A549 (cell line): ENCODE measurements around the gene IPO13.

Experiments
- BHLHE40 ChIP-seq: IDR thresholded peaks from 2 replicates; pipeline ENCODE4 v1.6.1; 2012; ENCODE audit warnings: low read depth, low read length, inconsistent platforms
- HDAC2 ChIP-seq: fragments of 200-600 bp; sonication (generic); IDR thresholded peaks from 2 replicates; pipeline ENCODE4 v1.6.1; 2016
- NPAS2 ChIP-seq: fragments of 250-450 bp; sonication (Bioruptor Pico); IDR thresholded peaks from 2 replicates; pipeline ENCODE4 v1.8.0; 2022; ENCODE audit warnings: mild to moderate bottlenecking, moderate library complexity, borderline replicate concordance
- POLR2A ChIP-seq: IDR thresholded peaks from 2 replicates; pipeline ENCODE4 v1.6.1; 2012; ENCODE audit warnings: mild to moderate bottlenecking, low read length
- RAD21 ChIP-seq, 2 experiments: fragments of >200 bp in 1 of 2; sonication (Bioruptor Twin) in 1 of 2; formaldehyde crosslinking in 1 of 2; IDR thresholded peaks in 1 of 2; conservative IDR thresholded peaks in 1 of 2; 2 replicates in 1 of 2; 3 replicates in 1 of 2; pipeline ENCODE4 v1.6.1; 2012 to 2018; ENCODE audit warnings: inconsistent platforms in 1 of 2
- SREBF2 ChIP-seq: fragments of 450-650 bp; IDR thresholded peaks from 2 replicates; pipeline ENCODE4 v1.6.1; 2014; ENCODE audit warnings: mild to moderate bottlenecking, moderate library complexity
- TF ChIP-seq, protein P1 (sequence below): fragments of >200 bp; sonication (Bioruptor Twin); formaldehyde crosslinking; IDR thresholded peaks from 3 replicates; pipeline ENCODE4 v1.5.1; 2016
- TF ChIP-seq, protein P2 (sequence below): IDR thresholded peaks from 2 replicates; pipeline ENCODE4 v1.6.1; 2012; ENCODE audit warnings: low read depth, borderline replicate concordance
- TF ChIP-seq, protein P3 (sequence below): fragments of 250-450 bp; sonication (Bioruptor Pico); IDR thresholded peaks from 2 replicates; pipeline ENCODE4 v1.5.0; 2021; ENCODE audit warnings: mild to moderate bottlenecking, moderate library complexity, borderline replicate concordance

DNA sequence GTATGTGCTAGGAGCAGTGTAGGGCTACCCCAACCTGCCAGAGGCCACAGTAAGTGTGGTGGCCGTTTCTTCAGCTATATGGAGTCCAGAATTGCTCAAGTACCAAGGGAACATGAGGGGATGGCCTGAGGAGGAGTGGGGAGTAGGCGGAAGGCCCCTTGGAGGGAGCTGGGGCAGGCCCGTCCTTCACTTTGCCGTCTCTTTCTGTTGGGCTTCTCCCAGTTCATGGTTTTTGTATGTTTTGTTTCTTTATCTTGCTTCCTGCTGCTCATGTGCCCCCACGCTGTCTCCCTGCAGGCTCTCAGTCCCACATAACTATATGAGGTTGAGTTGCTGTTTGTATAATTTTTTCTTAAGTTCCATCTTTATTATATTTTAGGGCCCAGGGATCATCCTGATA is 17.1 kb downstream of the IPO13 start:
- TF ChIP-seq HDAC2 = no peak
- TF ChIP-seq, protein P1, sequence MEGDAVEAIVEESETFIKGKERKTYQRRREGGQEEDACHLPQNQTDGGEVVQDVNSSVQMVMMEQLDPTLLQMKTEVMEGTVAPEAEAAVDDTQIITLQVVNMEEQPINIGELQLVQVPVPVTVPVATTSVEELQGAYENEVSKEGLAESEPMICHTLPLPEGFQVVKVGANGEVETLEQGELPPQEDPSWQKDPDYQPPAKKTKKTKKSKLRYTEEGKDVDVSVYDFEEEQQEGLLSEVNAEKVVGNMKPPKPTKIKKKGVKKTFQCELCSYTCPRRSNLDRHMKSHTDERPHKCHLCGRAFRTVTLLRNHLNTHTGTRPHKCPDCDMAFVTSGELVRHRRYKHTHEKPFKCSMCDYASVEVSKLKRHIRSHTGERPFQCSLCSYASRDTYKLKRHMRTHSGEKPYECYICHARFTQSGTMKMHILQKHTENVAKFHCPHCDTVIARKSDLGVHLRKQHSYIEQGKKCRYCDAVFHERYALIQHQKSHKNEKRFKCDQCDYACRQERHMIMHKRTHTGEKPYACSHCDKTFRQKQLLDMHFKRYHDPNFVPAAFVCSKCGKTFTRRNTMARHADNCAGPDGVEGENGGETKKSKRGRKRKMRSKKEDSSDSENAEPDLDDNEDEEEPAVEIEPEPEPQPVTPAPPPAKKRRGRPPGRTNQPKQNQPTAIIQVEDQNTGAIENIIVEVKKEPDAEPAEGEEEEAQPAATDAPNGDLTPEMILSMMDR = no peak
- TF ChIP-seq RAD21 (conservative IDR thresholded peaks at IDR 0.05 in 1 of 2, IDR thresholded peaks at IDR 0.05 in 1 of 2) = no peak
- TF ChIP-seq, protein P2, sequence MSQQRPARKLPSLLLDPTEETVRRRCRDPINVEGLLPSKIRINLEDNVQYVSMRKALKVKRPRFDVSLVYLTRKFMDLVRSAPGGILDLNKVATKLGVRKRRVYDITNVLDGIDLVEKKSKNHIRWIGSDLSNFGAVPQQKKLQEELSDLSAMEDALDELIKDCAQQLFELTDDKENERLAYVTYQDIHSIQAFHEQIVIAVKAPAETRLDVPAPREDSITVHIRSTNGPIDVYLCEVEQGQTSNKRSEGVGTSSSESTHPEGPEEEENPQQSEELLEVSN = no peak
- TF ChIP-seq BHLHE40 = no peak
- TF ChIP-seq, protein P3, sequence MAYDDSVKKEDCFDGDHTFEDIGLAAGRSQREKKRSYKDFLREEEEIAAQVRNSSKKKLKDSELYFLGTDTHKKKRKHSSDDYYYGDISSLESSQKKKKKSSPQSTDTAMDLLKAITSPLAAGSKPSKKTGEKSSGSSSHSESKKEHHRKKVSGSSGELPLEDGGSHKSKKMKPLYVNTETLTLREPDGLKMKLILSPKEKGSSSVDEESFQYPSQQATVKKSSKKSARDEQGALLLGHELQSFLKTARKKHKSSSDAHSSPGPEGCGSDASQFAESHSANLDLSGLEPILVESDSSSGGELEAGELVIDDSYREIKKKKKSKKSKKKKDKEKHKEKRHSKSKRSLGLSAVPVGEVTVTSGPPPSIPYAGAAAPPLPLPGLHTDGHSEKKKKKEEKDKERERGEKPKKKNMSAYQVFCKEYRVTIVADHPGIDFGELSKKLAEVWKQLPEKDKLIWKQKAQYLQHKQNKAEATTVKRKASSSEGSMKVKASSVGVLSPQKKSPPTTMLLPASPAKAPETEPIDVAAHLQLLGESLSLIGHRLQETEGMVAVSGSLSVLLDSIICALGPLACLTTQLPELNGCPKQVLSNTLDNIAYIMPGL (CRISPR knock-in tag) = no peak
- TF ChIP-seq SREBF2 = no peak
- TF ChIP-seq POLR2A = no peak
- no peak for TF ChIP-seq NPAS2
